ENCODE measurements around the gene FAAP20.

The FAAP20 gene

GRCh38 chr1:2210084-2210653 is 15.6 kb upstream of the FAAP20 start:
- no peak for DNase-seq (ENCODE audit: low read depth in 2 of 2)

- DNase-seq (ENCODE audit: low read depth in 2 of 2) = no peak
These were observed 15.0 kb upstream of the FAAP20 start for GRCh38 chr1:2209400-2210083.

- DNase-seq (ENCODE audit: low read depth in 2 of 2) = no peak
These were observed 14.0 kb upstream of the FAAP20 start for GRCh38 chr1:2208309-2209239.

DNA sequence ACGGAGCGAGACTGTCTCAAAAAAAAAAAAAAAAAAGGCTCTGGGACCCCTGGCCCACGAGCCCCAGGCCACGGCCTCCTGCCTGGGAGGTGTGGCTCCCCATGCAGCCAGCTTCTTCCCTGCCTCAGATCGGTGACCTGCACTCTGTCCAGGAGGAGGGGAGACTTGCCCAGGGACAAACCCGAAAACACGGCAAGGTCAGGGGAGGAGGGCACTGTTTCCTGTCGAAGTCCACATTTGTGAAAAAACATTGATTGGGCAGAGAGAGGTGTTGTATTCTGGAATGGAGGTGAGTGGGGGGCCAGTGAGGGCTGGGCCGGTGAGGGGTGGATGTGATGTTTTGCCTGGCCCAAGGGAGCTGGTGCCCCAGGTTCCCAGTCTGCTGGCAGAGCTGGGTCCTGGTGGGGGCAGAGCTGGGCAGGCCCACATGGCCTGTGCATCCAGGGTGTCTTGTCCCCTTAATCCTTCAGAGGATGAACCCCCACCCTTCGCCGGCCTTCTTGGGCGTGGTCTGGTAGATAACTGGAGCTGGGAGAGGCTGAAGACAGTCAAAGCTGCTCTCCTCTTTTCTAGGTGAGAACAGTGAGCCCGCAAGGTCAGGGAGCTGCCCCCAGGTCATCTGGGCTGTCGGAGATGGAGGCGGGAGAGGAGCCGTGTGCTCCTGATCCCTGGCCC is 12.4 kb upstream of the FAAP20 start:
- DNase-seq (ENCODE audit: low read depth in 2 of 2) = no peak

GRCh38 chr1:2205191-2205952 is 10.8 kb upstream of the FAAP20 start:
- DNase-seq (ENCODE audit: low read depth in 2 of 2) = peak; percentile 87 to 90

DNA sequence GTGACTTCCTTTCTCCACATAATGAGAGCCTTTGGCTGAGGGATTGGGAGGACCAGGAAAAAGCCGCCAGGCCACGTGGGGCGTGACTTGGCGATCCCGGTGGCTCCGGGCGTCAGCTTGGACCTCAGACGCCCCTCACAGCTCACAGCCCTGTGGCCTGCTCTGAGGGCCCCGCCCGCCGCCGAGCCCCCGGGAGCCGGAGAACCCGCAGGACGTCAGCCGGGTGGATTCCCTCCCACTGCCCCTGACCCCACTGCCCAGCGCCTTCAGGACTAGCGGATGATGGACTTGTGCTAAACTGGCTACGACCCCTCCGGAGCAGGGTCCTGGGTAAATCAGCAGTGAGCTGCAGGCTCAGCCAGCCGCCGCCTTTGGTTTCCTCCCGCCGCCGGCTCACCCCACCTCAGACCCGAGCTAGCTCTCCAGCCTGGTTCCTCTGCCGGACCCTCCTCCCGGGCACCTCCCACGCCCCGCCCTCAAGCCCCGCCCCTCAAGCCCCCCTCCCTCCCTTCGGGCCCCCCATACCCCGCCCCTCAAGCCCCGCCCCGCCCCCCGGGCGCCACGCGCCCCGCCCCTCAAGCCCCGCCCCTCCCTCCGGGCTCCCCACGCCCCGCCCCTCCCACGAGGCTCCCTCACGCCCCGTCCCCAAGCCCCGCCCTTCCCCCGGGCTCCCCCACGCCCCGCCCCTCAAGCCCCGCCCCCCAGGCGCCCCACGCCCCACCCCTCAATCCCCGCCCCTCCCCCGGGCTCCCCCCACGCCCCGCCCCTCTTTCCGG is 10.0 kb upstream of the FAAP20 start:
- no peak for DNase-seq (ENCODE audit: low read depth in 2 of 2)

DNA sequence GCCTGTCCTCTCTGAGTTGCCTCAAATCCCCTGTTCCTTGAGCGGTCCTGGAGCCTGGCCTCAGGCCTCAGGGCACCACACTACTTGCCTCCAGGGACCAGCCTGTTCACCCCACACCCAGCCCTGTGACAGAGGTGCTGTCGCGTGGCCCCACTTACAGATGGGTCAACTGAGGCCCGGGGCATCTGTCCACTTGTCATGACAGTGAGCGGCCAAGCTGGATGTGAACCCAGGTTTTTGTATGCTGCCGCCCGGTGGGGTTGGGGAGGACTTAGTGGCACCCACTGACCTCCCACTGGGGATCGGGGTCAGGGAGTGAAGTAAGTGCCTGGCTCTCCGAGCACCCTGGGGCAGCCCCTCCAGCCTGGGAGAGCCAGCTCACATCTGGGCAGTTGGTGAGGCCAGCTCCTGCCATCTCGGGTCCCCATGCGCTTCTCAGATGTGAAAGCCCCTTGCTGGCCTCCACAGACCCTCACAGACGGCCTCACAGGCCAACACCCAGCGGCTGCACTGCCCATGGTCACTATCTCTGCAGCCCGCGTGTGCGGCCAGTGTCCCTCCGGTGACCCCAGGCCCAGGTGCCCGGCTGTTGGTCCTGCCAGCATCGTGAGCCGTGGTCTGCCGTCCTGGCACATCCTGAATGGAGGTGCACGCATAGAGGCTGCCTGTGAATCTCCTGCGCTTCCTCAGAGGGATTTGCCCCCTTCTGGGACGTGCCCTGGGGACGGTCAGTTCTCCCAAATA is 9.3 kb upstream of the FAAP20 start:
- no peak for DNase-seq (ENCODE audit: low read depth in 2 of 2)

DNA sequence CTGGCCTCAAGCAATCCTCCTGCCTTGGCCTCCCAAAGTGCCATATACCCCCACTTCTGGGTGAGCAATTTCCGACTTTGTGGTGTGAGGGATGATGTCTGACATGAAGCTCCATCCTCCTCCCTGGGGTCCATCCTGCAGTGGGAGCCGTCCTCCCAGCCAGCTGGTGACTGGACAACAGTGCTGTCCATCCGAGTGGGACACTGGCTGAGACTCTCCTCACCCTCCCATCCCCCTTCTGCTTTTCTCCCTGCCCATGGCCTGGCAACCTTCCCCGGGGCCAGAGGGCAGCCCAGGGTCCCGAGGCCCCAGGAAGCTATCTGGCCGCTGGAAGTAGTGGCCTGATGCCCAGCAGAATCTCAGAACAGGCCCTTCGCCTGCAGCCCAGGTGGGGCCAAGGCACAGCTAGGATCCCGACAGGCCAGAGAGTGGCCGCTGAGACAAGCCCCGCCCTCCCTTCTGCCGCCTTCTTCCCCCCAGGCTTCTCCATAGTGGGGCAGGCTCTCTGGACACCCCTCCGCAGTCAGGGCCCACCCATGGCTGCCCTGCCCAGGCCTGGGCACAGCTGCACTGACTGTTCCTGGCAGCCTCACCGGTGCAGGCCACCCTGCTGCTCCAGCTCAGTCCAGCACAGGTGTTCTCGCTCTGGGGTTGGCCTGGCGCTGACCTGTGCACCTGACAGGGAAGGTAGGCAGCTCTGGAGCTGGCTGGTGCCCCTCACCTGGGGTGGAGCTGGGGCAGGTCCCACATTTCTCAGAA is 8.4 kb upstream of the FAAP20 start:
- DNase-seq (ENCODE audit: low read depth in 2 of 2) = no peak

GRCh38 chr1:2202008-2202575 is 7.5 kb upstream of the FAAP20 start:
- DNase-seq (ENCODE audit: low read depth in 2 of 2) = no peak

DNA sequence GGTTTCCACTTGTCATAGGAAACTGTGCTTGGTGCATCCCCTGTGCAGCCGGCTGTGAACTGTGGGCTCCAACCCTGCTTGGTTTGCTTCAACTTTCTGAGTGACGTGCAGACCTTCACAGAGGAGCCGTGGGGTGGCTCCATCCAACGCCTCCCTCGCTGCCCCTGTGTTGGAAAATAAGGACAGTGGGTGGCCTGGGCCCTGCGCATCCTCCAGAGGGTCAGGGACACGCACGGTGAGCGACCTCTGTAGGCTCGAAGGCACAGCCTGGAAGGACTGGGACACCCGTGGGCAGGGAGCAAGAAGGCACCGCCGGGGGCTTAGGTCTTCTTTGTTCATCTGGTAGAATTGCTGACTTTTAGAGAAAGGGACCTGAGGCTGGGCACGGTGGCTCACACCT is 6.5 kb upstream of the FAAP20 start:
- no peak for DNase-seq (ENCODE audit: low read depth in 2 of 2)

DNA sequence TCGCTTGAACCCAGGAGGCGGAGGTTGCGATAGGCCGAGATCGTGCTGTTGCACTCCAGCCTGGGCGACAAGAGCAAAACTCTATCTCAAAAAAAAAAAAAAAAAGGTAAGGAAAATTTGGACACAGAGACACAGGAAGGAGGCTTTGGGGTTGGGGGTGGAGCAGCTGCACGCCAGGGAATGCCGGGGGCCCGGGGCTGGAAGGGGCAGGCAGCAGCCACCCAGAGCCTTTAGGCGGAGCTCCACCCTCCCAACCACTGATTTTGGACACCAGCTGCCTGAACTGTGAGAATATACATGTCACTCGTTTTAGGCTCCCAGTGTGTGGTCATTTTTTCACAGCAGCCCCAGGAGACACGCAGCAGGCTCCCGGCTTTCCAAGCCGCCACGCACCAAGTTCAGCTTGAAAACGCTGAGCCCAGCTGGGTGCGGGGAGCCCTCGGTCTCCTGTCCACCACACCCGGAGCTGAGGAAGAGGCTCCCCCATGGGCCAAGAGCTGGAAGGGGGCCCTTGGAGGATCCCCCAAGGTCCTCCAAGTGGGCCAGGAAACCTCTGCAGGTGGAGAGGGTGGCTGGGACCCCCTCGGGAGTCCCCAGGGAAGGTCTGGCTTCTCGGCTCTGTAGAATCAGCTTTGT is 5.9 kb upstream of the FAAP20 start:
- DNase-seq (ENCODE audit: low read depth in 2 of 2) = no peak

DNA sequence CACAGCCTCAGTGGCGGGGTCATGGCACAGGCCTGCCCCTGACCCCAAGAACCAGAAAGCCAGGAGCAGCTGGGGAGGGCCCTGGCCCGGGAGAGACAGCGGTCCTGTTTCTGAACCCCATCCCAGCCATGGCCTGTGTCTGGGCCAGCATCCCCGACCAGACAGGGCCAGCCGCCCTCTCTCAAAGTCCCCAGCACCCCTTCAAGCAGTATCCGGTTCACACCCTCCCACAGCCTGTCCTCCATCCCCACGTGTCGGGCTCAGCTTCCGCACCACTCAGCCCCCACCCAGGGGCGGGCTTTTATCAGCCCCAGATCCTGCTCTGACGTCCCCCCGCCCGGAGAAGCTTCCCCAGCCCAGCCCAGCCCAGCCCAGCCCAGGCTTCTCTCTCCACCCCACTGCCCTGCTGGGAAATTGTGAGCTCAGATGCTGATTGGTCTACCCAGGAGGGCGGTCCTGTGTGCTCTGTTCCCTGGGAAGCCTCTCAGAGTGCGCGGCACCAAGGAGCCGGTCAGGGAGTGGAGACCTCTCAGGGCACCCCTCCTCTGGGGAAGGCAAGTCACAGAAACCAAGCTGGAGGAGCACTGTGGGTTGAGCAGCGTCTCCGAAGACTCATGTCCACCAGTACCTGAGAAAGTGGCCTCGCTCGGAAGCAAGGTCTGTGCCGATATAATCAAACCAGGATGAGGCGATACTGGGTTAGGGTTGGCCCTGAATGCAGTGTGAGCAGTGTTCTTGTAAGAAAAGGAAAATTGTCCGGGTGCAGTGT is 4.7 kb upstream of the FAAP20 start:
- peak; percentile 77 to 81 for DNase-seq (ENCODE audit: low read depth in 2 of 2)

DNA sequence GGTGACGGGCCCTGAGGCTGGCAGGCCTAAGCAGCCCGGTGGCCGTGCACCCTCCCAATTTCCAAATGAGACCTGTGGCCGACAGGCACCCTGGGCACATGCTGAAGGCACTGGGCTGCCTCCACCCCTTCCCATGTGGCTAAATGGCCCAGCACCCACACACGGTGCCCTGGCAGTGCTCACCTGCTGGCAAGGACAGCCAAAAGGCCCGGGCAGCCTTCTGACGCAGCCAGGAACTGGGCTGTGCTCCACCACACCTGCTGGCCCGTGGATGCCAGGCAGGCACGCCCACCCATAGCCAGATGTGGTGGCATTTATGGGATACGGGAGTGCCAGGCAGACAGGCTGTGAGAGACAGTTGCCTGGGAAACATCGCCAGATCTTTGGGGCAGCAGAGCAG is 4.0 kb upstream of the FAAP20 start:
- no peak for DNase-seq (ENCODE audit: low read depth in 2 of 2)

GRCh38 chr1:2197707-2198165 is 3.2 kb upstream of the FAAP20 start:
- no peak for DNase-seq (ENCODE audit: low read depth in 2 of 2)

- DNase-seq (ENCODE audit: low read depth in 2 of 2) = no peak
These were observed 2.5 kb upstream of the FAAP20 start for GRCh38 chr1:2196901-2197638.

DNA sequence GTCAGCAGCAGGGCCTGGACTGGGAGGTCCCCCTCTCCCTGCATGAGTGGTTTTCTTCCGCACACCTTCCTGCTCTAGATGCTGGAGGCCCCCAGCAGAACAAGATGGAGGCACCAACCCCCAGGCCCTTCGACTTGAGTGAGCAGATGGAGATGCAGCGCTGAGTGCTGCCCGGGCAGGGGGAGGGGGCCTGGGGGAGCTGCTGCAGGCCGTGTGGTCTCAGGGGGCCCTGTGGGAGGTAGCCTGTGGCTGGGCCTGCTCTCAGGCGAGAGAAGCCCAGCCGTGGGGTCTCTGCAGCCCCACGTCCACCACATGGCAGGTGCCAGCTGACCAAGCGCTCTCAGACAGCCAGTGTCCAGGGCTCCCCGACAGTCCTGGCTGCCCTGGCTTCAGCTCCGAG is 1.2 kb upstream of the FAAP20 start:
- no peak for DNase-seq (ENCODE audit: low read depth in 2 of 2)
